HUDEP-2 (cell line): ENCODE measurements around the gene ASPHD2.

Experiments
- DNase-seq, 76 experiments: peaks; one replicate each; lab custom pipeline; 2025; ENCODE audit not compliant: unreplicated experiment in 76 of 76; lab: John Stamatoyannopoulos, UW

The ASPHD2 gene

DNA sequence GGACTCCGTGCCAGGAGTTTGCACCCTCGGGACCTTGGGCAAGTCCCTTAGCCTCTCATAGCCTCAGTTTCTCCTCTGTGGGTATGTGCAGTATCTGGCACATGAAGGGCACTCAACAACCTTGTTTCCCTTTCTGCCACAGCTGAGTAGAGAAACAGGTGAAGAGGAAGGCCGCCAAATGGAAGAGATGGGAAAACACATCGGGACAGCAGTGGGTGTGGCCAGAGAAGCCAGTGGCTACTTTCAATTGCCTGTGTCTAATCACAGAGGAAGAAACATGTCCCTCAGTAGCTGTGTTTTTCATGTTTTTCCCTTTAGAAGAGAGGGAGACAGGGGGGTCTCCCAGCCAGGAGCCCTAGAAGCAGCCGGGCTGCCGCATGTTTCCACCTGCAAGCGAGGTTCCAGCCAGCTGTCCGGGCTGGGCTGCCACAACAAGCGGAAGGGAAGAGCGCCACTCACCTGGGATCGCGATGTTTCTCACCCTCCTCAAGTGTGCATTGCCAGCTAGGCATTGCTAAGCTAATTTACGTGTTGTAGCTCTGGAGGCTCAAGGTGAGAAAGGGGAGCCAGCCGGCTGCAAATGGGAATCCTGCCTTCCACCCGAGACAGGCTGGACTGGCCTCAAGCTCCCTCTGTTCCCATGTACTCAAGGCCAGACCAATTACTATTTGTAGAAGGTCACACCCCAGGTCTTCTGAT is 16.7 kb downstream of the ASPHD2 start:
- DNase-seq, result no peak

DNA sequence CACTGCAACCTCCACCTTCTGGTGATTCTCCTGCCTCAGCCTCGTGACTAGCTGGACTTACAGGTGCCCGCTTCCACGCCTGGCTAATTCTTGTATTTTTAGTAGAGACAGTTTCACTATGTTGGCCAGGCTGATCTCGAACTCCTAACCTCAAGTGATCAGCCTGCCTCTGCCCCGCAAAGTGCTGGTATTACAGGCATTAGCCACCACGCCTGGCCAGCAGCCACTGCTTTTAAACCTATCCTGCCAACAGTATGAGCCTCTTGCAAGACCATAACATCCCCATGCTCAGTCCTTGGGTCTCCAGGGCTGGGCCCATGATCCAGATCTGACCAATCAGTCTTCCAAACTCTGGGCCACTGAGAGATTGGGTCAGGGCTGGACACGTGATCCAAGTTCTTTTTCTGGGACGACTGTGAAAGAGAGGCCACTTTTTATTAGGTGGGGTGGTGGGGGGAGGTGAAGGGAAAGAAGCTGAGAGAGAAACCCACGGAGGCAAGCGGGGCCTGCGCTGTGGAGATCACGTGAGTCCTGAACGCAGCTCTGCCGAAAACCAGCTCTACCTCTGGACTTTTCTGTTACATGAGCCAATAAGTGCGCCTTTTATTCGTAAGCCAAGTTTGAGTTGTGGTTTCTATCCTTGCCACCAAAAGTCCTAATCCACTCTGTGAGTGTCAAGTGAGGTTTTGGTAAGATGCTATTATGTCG is 17.9 kb downstream of the ASPHD2 start:
- DNase-seq, result no peak

DNA sequence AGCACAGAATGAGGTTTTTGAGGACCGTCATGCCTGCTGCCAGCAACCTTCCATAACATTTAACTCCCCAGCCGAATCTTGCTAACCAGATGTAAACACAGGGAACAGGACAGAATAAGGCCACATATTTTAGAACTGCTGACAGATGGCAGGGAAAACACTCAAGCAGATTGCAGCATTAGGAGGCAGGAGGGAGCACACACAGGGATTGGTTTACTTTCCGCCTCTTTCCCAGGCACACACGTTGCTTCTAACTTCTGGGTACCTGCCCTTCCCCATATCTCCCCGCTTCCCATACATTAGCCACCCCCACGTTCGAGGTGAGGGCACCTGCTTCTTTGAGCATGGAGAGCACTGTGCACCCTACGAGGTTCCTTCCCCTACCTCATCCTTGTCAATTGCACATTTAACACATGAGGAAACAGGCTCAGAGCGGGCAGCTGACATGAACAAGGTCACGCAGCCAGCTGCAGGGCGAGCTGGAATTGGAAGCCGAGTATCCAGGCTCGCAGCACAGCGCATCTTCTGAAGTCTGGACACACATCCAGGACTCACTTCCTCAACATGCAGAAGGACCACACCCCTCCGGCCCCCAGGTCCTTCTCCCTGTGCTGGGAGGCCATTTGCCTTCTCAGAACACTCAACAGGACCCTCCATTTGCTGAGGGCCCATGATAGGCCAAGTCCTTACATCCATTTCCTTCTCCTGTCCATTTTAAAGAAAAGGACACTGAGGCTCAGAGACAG is 18.7 kb downstream of the ASPHD2 start:
- no peak for DNase-seq

- no peak for DNase-seq
Observed at GRCh38 chr22:26448334-26448733, 19.3 kb downstream of the ASPHD2 start.

DNA sequence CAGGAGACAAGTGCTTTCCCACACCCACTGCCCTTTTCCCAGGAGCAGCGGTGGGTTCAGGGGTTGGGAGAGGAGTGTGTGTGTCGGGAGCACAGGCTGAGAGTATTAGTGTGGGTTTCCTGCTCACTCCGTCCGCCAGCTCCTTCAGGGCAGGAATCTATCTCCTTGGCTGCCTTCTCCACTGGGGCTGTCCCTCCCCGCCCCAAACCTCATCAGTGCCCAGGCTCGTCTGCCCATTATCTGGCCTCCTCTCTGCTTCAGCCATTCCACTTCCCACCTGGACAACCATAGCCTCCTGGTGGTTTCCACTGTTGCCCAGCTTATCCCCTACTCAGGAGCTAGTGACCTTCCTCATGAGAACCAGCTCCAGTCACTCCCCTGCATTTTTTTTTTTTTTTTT is 19.9 kb downstream of the ASPHD2 start:
- no peak for DNase-seq

DNA sequence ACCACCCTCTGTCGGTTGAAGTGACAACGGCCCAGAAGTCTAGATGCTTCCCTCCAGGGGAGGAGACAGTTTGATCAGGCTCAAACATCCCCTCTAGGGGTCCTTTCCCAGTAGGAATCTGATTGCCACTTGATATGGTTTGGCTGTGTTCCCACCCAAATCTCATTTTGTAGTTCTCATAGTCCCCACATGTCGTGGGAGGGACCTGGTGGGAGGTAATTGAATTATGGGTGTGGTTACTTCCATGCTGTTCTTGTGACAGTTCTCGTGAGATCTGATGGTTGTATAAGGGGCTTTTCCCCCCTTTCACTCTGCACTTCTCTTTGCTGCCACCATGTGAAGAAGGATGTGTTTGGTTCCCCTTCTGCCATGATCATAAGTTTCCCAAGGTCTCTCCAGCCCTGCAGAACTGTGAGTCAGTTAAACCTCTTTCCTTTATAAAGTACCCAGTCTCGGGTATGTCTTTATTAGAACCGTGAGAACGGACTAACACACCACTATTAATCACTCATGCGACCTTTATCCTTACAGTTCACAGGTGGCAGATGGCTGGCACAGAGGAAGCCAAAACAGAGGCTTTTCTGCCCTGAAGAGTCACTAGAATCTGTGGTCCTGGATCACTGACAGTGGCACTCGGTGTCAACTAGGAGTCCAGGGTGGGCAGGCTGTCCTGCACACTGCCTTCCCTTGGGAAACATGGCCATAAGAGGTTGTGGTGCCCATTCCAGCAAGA is 21.6 kb downstream of the ASPHD2 start:
- DNase-seq, result no peak

- no peak for DNase-seq
Observed at GRCh38 chr22:26452236-26453016, 23.4 kb downstream of the ASPHD2 start.

GRCh38 chr22:26453216-26453615 is 24.2 kb downstream of the ASPHD2 start:
- no peak for DNase-seq

DNA sequence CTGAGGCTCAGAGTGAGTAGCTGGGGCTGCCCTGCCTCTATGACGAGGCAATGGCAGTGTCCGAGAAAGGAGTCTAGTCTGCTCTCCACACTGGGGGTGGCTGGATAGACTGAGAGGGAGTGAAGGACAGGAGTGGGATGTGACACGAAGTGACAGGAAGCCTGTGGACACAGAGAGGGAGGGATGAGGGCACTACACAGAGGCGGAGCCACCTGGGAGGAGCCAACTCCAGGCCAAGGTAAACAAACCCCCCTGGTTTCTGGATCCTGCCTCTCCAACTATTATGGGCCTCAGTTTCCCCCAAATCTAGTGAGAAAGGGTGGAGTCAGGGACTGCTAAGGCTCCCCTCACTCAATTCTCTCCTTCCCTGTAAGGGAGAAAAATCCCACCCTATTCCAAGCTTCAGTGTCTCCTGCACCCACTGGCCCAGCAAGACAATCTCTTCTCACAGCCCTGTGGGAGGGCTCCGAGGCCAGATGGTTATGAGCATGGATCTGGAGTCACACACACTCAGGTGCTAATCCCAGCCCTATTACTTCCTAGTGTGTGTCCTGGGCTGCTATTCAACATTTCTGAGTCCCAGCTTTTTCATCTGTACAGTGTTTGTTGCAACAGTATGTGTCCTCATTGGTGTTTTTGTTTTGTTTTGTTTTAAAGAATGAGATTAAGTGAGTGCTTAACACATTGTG is 24.9 kb downstream of the ASPHD2 start:
- no peak for DNase-seq

DNA sequence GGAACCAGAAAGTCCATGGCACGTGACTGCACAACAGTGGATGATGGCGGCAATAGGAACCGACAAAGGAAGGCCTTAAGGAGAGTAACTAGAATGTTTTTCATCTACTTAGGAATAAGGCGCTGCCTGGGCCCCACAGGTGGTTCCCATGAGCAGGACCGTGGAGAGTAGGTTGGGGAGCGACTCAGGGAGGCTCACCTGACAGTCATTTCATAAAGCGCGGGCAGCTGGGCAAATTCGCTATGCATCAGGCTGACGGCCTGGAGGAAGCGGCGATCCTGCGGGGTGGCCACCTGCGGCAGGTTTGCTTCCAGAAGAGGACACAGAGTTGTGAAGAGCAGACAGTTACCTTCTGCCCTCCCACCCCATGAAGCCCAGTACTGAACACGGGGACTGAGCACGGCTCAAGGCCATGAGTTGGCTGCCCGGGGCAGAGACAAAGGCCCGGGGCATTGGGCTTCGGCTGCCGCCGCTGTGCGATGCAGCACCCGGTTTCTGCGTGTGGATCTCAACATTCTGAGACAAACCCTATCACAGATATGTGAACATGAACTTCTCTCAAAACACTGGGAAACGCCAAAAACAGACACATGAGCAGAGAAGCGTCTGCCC is 28.7 kb downstream of the ASPHD2 start:
- DNase-seq, result no peak

GRCh38 chr22:26460202-26460601 is 31.1 kb downstream of the ASPHD2 start:
- DNase-seq, result no peak

GRCh38 chr22:26461188-26461810 is 32.2 kb downstream of the ASPHD2 start:
- peak in 31 of 76 experiments; percentile 6 to 51 (median 22) for DNase-seq

DNA sequence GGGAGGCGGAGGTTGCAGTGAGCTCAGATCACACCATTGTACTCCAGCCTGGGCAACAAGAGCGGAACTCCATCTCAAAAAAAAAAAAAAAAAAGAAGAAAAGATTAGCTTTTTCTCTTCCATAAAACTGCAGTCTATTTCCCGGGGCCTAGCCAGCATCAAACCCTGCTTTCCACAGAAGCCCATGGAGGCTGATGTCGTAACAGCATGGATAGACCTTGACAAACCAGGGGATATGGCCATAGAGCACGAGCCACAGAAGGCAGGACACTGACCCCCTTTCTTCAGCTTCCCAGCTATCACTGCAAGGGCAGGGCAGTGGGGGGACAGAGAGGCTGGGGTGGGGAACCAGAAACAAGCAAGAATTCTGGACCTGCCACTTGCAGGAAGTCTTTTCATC is 33.0 kb downstream of the ASPHD2 start:
- DNase-seq, result no peak

DNA sequence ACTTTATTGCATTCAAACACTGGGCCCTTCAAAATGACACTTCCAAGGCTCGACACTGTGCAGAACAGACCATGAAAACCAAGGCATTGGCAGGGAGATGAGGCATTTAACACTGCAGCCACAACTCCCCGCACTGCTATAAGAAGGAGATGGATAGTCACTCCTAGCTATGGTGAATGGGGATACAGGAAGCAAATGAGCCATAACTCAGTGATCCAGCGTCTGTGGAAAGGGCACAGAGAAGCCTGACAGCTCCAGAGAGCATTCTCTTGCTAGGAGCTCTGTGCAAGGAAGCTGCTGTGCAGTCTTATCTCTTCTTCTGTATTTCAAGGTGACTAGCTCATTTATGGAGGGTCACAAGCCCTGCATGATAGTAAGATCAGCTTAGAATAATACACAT is 33.6 kb downstream of the ASPHD2 start:
- DNase-seq, result no peak

DNA sequence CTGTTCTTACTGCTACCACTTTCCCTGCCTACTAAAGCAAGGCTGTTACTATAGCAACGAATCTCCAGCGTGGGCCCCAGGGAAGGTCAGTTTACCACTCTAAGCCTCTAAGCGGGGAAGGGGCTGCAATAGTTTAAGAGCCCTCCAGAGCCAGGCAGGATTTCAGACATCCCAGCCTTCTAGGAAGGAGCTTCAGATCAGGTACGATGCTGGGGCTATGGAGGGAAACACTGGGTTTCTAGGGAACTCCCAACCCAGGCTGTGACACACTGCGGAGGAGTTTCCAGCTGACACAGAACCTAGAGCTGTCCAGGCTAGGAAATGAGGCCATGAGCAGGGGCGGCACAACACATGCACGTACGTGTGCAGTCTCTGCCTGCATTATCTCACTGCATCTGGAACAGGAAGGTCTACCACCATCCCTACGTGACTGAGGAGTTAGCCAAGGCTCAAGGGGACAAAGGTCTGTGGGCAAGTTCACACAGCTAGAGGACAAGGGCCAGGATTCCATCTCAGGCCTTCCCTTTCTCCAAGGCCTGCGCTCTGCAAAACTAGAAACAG is 34.1 kb downstream of the ASPHD2 start:
- DNase-seq, result no peak

GRCh38 chr22:26463688-26464087 is 34.6 kb downstream of the ASPHD2 start:
- DNase-seq, result no peak

DNA sequence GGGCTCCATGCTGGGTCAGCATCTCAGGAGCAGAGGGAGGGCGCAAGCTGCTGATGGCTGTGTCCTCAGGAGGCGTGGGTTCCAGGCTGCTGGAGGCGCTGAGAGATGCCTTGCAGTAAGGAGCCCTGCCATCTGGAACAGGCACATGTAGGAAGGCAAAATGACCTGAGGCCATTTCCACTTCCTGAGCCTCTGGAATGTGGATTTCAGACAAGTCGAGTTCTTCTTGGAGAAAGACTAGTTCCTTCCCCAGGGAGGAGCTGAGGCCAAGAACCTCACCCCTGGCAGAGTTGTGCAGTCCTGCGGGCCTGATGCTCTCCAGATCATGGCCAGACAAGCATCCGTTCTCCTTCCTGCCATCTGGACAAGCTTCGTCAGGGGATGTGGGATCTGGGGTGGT is 35.3 kb downstream of the ASPHD2 start:
- no peak for DNase-seq

DNA sequence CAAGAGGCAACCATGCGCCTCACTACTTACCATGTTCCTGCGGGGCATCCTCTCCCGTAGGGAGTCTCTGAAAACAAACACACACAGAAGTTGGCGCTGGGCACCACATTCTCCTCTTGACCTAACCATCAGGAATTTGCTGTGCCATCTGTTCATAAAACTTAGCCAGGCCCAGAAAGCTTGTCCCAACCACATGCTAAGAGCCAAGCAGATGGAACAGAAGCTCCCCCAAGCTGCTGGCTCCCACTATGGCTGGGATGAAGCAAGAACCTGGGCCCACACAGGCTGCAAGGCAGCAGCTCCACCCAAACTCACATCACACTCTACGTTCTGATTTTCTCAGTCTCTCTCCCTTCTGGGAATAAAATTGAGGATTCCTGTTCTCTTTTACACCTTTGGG is 37.1 kb downstream of the ASPHD2 start:
- no peak for DNase-seq

DNA sequence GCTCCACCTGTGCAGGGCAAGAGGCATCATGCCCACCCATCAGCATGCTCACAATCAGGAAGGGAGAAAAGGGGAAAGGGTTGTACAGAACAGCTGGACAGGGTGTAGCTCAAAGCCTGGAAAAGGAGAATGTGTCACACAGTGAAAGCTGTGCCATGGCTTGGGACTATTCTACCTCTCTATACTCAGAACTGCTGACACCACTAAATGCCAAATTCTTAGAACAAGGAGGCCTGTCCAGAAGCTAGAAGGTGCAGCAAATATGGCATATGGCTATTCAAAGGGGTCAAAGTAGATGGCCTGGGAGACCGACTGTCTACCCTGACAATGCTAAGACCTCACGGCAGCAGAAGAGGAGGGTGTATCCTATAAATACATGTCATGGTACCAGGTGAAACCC is 41.7 kb downstream of the ASPHD2 start:
- no peak for DNase-seq
